Smooth muscle cell (in vitro differentiated cells): ENCODE data around the gene SPEG. TPM values are rescaled to one million over a fixed set of nuclear protein-coding genes. Genes with fewer than 3 reads are reported as not detected.

Experiments used
- DNase-seq: peaks from one replicate; lab custom pipeline; 2025; ENCODE audit not compliant: unreplicated experiment; lab: John Stamatoyannopoulos, UW
- H2AFZ ChIP-seq: fragments of 200-600 bp; sonication (generic); 2 replicates; pipeline ENCODE4 v1.6.0; 2016; ENCODE audit warnings: antibody characterized with exemption, low read depth, mild to moderate bottlenecking
- H3F3A ChIP-seq: fragments of 200-600 bp; sonication (generic); 2 replicates; pipeline ENCODE4 v1.6.0; 2017; ENCODE audit warnings: antibody characterized with exemption, low read depth
- H3K27ac ChIP-seq: fragments of 200-600 bp; sonication (generic); 2 replicates; pipeline ENCODE4 v1.5.1; 2016; ENCODE audit warnings: low read depth, mild to moderate bottlenecking
- H3K27me3 ChIP-seq: fragments of 200-600 bp; sonication (generic); 2 replicates; pipeline ENCODE4 v1.6.1; 2016; ENCODE audit warnings: low read depth, mild to moderate bottlenecking
- H3K36me3 ChIP-seq: fragments of 200-600 bp; sonication (generic); 2 replicates; pipeline ENCODE4 v1.5.1; 2016; ENCODE audit warnings: low read depth
- H3K4me1 ChIP-seq: fragments of 200-600 bp; sonication (generic); 2 replicates; pipeline ENCODE4 v1.5.1; 2016; ENCODE audit warnings: low read depth
- H3K4me2 ChIP-seq: fragments of 200-600 bp; sonication (generic); 2 replicates; pipeline ENCODE4 v1.6.0; 2016; ENCODE audit warnings: mild to moderate bottlenecking
- H3K4me3 ChIP-seq: fragments of 200-600 bp; sonication (generic); 2 replicates; pipeline ENCODE4 v1.5.1; 2016; ENCODE audit warnings: mild to moderate bottlenecking
- H3K79me2 ChIP-seq: fragments of 200-600 bp; sonication (generic); 2 replicates; pipeline ENCODE4 v1.6.0; 2016; ENCODE audit warnings: low read depth, mild to moderate bottlenecking
- H3K9ac ChIP-seq: fragments of 200-600 bp; sonication (generic); 2 replicates; pipeline ENCODE4 v1.6.0; 2016; ENCODE audit warnings: low read depth
- H3K9me3 ChIP-seq: fragments of 200-600 bp; sonication (generic); replicated peaks from 2 replicates; pipeline ENCODE4 v1.5.1; 2016; ENCODE audit warnings: low read depth
- H4K20me1 ChIP-seq: fragments of 200-600 bp; sonication (generic); 2 replicates; pipeline ENCODE4 v1.6.0; 2016; ENCODE audit warnings: low read depth
- CTCF ChIP-seq: fragments of 200-600 bp; sonication (generic); IDR thresholded peaks from 2 replicates; pipeline ENCODE4 v1.5.1; 2017; ENCODE audit warnings: borderline replicate concordance, mild to moderate bottlenecking, antibody characterized with exemption; ENCODE audit not compliant: insufficient read depth, poor library complexity, severe bottlenecking
- WGBS: methylation state at CpG from one replicate; pipeline ENCODE4 v1.1.7; 2016; ENCODE audit warnings: low lambda C conversion rate; 5-methylcytosine and 5-hydroxymethylcytosine counted together
- polyA plus RNA-seq: library from polyadenylated mRNA; unstranded; fragments of >200 nt; fragmentation: Nextera tagmentation; extraction: Ambion mirVana; gene quantifications from 2 replicates; pipeline ENCODE4 v1.2.1, GENCODE V29; 2016
- total RNA-seq: library from RNA; depleted of rRNA; stranded (reverse); fragments of >200 nt; gene quantifications from 2 replicates; pipeline ENCODE4 v1.2.3, GENCODE V29; 2014

Gene SPEG
- total and polyA plus RNA-seq, 2 experiments from 2014 or later = 14.9 to 37.8 TPM

GRCh38 chr2:219471476-219472371 is 37.1 kb downstream of the SPEG start:
- Histone ChIP-seq H3K36me3 (no peaks in the 10 kb centered on the region), H3K4me3 (no peak overlapping the region), H3K79me2 (no peaks in the 10 kb centered on the region), H2AFZ (no peak overlapping the region), H3K27ac (no peak overlapping the region), H3K4me1 (no peaks in the 10 kb centered on the region), H3K9me3 (no peaks in the 10 kb centered on the region), H3K27me3 (no peaks in the 10 kb centered on the region), H4K20me1 (no peaks in the 10 kb centered on the region), H3F3A (no peaks in the 10 kb centered on the region), H3K4me2 (no peak overlapping the region), H3K9ac (no peak overlapping the region)
- 92% methylated on average over 22 of the region's 22 CpGs for WGBS
- no peak for TF ChIP-seq CTCF
- DNase-seq = no peak

GRCh38 chr2:219472629-219473187 is 38.1 kb downstream of the SPEG start:
- Histone ChIP-seq H3K4me2 (no peak overlapping the region), H3F3A (no peaks in the 10 kb centered on the region), H3K79me2 (no peaks in the 10 kb centered on the region), H3K9me3 (no peaks in the 10 kb centered on the region), H3K36me3 (no peaks in the 10 kb centered on the region), H3K9ac (no peak overlapping the region), H3K27ac (no peak overlapping the region), H2AFZ (no peak overlapping the region), H3K4me3 (no peak overlapping the region), H3K27me3 (no peaks in the 10 kb centered on the region), H4K20me1 (no peaks in the 10 kb centered on the region), H3K4me1 (no peaks in the 10 kb centered on the region)
- no peak for TF ChIP-seq CTCF
- no peak for DNase-seq
- WGBS = 81% methylated on average over 12 of the region's 12 CpGs

DNA sequence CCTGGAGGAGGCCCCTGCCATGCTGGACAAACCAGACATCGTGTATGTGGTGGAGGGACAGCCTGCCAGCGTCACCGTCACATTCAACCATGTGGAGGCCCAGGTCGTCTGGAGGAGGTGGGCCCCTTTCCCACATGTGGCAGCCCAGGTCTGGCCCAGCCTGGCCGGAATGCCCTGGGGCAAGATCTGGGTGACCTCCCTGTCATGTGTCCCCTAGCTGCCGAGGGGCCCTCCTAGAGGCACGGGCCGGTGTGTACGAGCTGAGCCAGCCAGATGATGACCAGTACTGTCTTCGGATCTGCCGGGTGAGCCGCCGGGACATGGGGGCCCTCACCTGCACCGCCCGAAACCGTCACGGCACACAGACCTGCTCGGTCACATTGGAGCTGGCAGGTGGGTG is 38.9 kb downstream of the SPEG start:
- H3K4me3 ChIP-seq = no peak overlapping the region
- H3K4me2 ChIP-seq = no peak overlapping the region
- H3K36me3 ChIP-seq = no peaks in the 10 kb centered on the region
- H3K79me2 ChIP-seq = no peaks in the 10 kb centered on the region
- 95% methylated on average over 18 of the region's 18 CpGs for WGBS
- no peak for TF ChIP-seq CTCF
- H3K9ac ChIP-seq = no peak overlapping the region
- H2AFZ ChIP-seq = no peak overlapping the region
- H3K4me1 ChIP-seq = no peaks in the 10 kb centered on the region
- H3K27ac ChIP-seq = no peak overlapping the region
- no peaks in the 10 kb centered on the region for H3K27me3 ChIP-seq
- H3K9me3 ChIP-seq = no peaks in the 10 kb centered on the region
- no peaks in the 10 kb centered on the region for H4K20me1 ChIP-seq
- H3F3A ChIP-seq = no peaks in the 10 kb centered on the region
- no peak for DNase-seq
